H1 (cell line): ENCODE data around the gene C2orf81. TPM values are rescaled to one million over a fixed set of nuclear protein-coding genes. Genes with fewer than 3 reads are reported as not detected.

Experiments used
- CTCF ChIA-PET: fragments of 300-600 bp; sonication (Branson Sonifier 250); formaldehyde crosslinking; loops from one replicate; lab custom pipeline; 2021; ENCODE audit not compliant: partially characterized antibody; lab: Charles Lee
- POLR2A ChIA-PET: fragments of 300-600 bp; sonication (Branson Sonifier 250); formaldehyde crosslinking; loops from one replicate; lab custom pipeline; 2021; ENCODE audit warnings: inconsistent platforms; ENCODE audit not compliant: partially characterized antibody; lab: Charles Lee
- DNase-seq, 2 experiments: peaks; one replicate each; pipeline versions ENCODE4 v3.0.0 to v3.0.0-alpha.2; 2010 to 2022; ENCODE audit warnings: low spot score in 2 of 2, low read depth in 1 of 2, mixed read lengths in 1 of 2
- FAIRE-seq: peaks from 2 replicates; lab custom pipeline; 2011; peaks lifted over from hg19 to GRCh38; lab: Jason Lieb, UNC
- H2AFZ ChIP-seq: 2 replicates; pipeline ENCODE4 v1.8.1; 2012; ENCODE audit warnings: low read length, inconsistent platforms
- H2AK5ac ChIP-seq: 2 replicates; pipeline ENCODE4 v1.6.1; 2013; ENCODE audit warnings: low read depth, low read length
- H2BK120ac ChIP-seq: replicated peaks from 2 replicates; pipeline ENCODE3; 2013; ENCODE audit warnings: low read depth, low read length, inconsistent platforms
- H2BK12ac ChIP-seq: 2 replicates; pipeline ENCODE4 v1.6.1; 2013; ENCODE audit warnings: low read depth, low read length
- H2BK15ac ChIP-seq: 2 replicates; pipeline ENCODE4 v1.6.1; 2013; ENCODE audit warnings: low read length
- H2BK20ac ChIP-seq: 2 replicates; pipeline ENCODE4 v1.6.1; 2013; ENCODE audit warnings: low read length
- H2BK5ac ChIP-seq: 2 replicates; pipeline ENCODE4 v1.6.1; 2013; ENCODE audit warnings: low read depth, low read length
- H3K14ac ChIP-seq: 2 replicates; pipeline ENCODE4 v1.6.1; 2013; ENCODE audit warnings: inconsistent platforms; ENCODE audit not compliant: insufficient read length
- H3K18ac ChIP-seq: 2 replicates; pipeline ENCODE4 v1.6.1; 2013; ENCODE audit warnings: low read length; ENCODE audit errors: extremely low read depth
- H3K23ac ChIP-seq: 2 replicates; pipeline ENCODE4 v1.6.1; 2013; ENCODE audit warnings: inconsistent platforms; ENCODE audit not compliant: insufficient read length
- H3K23me2 ChIP-seq: 2 replicates; pipeline ENCODE4 v1.6.1; 2013; ENCODE audit warnings: low read depth, low read length
- H3K27ac ChIP-seq: 2 replicates; pipeline ENCODE4 v1.6.1; 2011; ENCODE audit warnings: low read depth, low read length, inconsistent platforms
- H3K27me3 ChIP-seq, 4 experiments: replicated peaks in 1 of 4; 1 replicate in 1 of 4; 2 replicates in 3 of 4; pipeline versions ENCODE4 v1.6.1 to v1.8.1; 2011 to 2013; ENCODE audit warnings: low read length in 3 of 4, mild to moderate bottlenecking in 3 of 4, inconsistent platforms in 2 of 4, mixed read lengths in 2 of 4, moderate library complexity in 1 of 4; ENCODE audit not compliant: control insufficient read depth in 3 of 4, insufficient read depth in 3 of 4; ENCODE audit errors: extremely low read depth in 1 of 4
- H3K36me3 ChIP-seq, 4 experiments: 2 replicates each; pipeline versions ENCODE4 v1.6.1 to v1.8.1; 2011 to 2013; ENCODE audit warnings: mild to moderate bottlenecking in 4 of 4, low read length in 3 of 4, moderate library complexity in 2 of 4, control low read depth in 1 of 4, inconsistent platforms in 1 of 4; ENCODE audit not compliant: insufficient read depth in 4 of 4, control insufficient read depth in 2 of 4
- H3K4ac ChIP-seq: replicated peaks from 2 replicates; pipeline ENCODE3; 2013; ENCODE audit warnings: low read length, low read depth, mixed read lengths, inconsistent platforms; ENCODE audit not compliant: insufficient read length
- H3K4me1 ChIP-seq, 4 experiments: replicated peaks in 1 of 4; 1 replicate in 1 of 4; 2 replicates in 3 of 4; pipeline versions ENCODE4 v1.6.1 to v1.8.1; 2011 to 2013; ENCODE audit warnings: low read length in 3 of 4, inconsistent platforms in 2 of 4, mixed read lengths in 1 of 4; ENCODE audit not compliant: insufficient read depth in 4 of 4, control insufficient read depth in 3 of 4
- H3K4me2 ChIP-seq, 2 experiments: 2 replicates each; pipeline versions ENCODE4 v1.6.1 to v1.8.1; 2011 to 2013; ENCODE audit warnings: low read depth in 2 of 2, low read length in 2 of 2, control low read depth in 1 of 2, inconsistent platforms in 1 of 2, mild to moderate bottlenecking in 1 of 2; ENCODE audit not compliant: insufficient read depth in 1 of 2
- H3K4me3 ChIP-seq, 4 experiments: fragments of 200-600, 300-600 bp in 1 of 4; sonication (generic), shearing (Covaris generic), sonication (Bioruptor Twin) in 1 of 4; 2 replicates each; pipeline versions ENCODE4 v1.5.1 to v1.8.1; 2011 to 2016; ENCODE audit warnings: low read length in 4 of 4, low read depth in 3 of 4, control low read depth in 2 of 4, inconsistent platforms in 2 of 4, mild to moderate bottlenecking in 2 of 4, mixed read lengths in 1 of 4, moderate library complexity in 1 of 4; ENCODE audit not compliant: insufficient read depth in 2 of 4; ENCODE audit errors: extremely low read depth in 1 of 4
- H3K56ac ChIP-seq: replicated peaks from 2 replicates; pipeline ENCODE3; 2013; ENCODE audit warnings: low read depth, mild to moderate bottlenecking, mixed read lengths, low read length, inconsistent platforms; ENCODE audit not compliant: insufficient read length
- H3K79me1 ChIP-seq: 2 replicates; pipeline ENCODE4 v1.6.1; 2013; ENCODE audit warnings: low read depth, low read length, control low read depth
- H3K79me2 ChIP-seq, 2 experiments: 2 replicates each; pipeline versions ENCODE4 v1.6.1 to v1.8.1; 2012 to 2013; ENCODE audit warnings: low read length in 2 of 2, mild to moderate bottlenecking in 2 of 2, inconsistent platforms in 1 of 2; ENCODE audit not compliant: insufficient read depth in 2 of 2, control insufficient read depth in 1 of 2
- H3K9ac ChIP-seq, 4 experiments: replicated peaks in 1 of 4; 1 replicate in 1 of 4; 2 replicates in 3 of 4; pipeline versions ENCODE4 v1.6.1 to v1.8.1; 2011 to 2013; ENCODE audit warnings: low read depth in 3 of 4, low read length in 3 of 4, control low read depth in 2 of 4, mild to moderate bottlenecking in 2 of 4, moderate library complexity in 2 of 4, inconsistent platforms in 1 of 4; ENCODE audit errors: extremely low read depth in 1 of 4
- H3K9me3 ChIP-seq, 2 experiments: 2 replicates each; pipeline versions ENCODE4 v1.6.1 to v1.8.1; 2012 to 2013; ENCODE audit warnings: mild to moderate bottlenecking in 2 of 2, moderate library complexity in 2 of 2, control low read depth in 1 of 2, inconsistent platforms in 1 of 2, low read depth in 1 of 2, low read length in 1 of 2, mixed read lengths in 1 of 2; ENCODE audit not compliant: insufficient read depth in 2 of 2
- H4K20me1 ChIP-seq, 2 experiments: replicated peaks in 1 of 2; 2 replicates each; pipeline versions ENCODE3 to v1.8.1; 2011 to 2013; ENCODE audit warnings: inconsistent platforms in 2 of 2, low read length in 2 of 2, mild to moderate bottlenecking in 1 of 2; ENCODE audit not compliant: insufficient read depth in 2 of 2, control insufficient read depth in 1 of 2
- H4K5ac ChIP-seq: 2 replicates; pipeline ENCODE4 v1.6.1; 2013; ENCODE audit warnings: low read length, low read depth, mixed read lengths, inconsistent platforms; ENCODE audit not compliant: insufficient read length
- H4K8ac ChIP-seq: 2 replicates; pipeline ENCODE4 v1.8.0; 2013; ENCODE audit warnings: mild to moderate bottlenecking, moderate library complexity, low read length, inconsistent platforms; ENCODE audit not compliant: insufficient read depth; ENCODE audit errors: extremely low read depth
- H4K91ac ChIP-seq: replicated peaks from 2 replicates; pipeline ENCODE3; 2013; ENCODE audit warnings: low read length, mixed read lengths, inconsistent platforms; ENCODE audit not compliant: insufficient read length
- CHD1 ChIP-seq: IDR thresholded peaks from 2 replicates; pipeline ENCODE4 v1.6.1; 2012; ENCODE audit warnings: low read depth, low read length, improper control_type of control experiment
- CTBP2 ChIP-seq: IDR thresholded peaks from 2 replicates; pipeline ENCODE4 v1.7.0; 2011; ENCODE audit warnings: borderline replicate concordance, mild to moderate bottlenecking, moderate library complexity, mixed read lengths, low read length; ENCODE audit not compliant: insufficient read depth, insufficient read length
- EGR1 ChIP-seq: IDR thresholded peaks from 2 replicates; pipeline ENCODE4 v1.6.1; 2011; ENCODE audit warnings: low read depth, low read length, borderline replicate concordance
- JUND ChIP-seq: IDR thresholded peaks from 2 replicates; pipeline ENCODE4 v1.6.1; 2011; ENCODE audit warnings: mild to moderate bottlenecking, improper control_type of control experiment, low read length
- KDM1A ChIP-seq: fragments of 200-600, 300-600 bp; sonication (generic); IDR thresholded peaks from 2 replicates; pipeline ENCODE4 v1.7.1; 2016; ENCODE audit warnings: mild to moderate bottlenecking, low read length, borderline replicate concordance
- KDM5A ChIP-seq: fragments of 200-600 bp; IDR thresholded peaks from 2 replicates; pipeline ENCODE4 v1.7.1; 2012; ENCODE audit warnings: mild to moderate bottlenecking, low read length, inconsistent platforms, mixed read lengths
- RAD21 ChIP-seq, 2 experiments: IDR thresholded peaks in 1 of 2; conservative IDR thresholded peaks in 1 of 2; 2 replicates each; pipeline ENCODE4 v1.6.1; 2011; ENCODE audit warnings: low read depth in 2 of 2, low read length in 2 of 2, improper control_type of control experiment in 1 of 2, inconsistent platforms in 1 of 2, mild to moderate bottlenecking in 1 of 2, moderate library complexity in 1 of 2
- SIRT6 ChIP-seq: IDR thresholded peaks from one replicate; pipeline ENCODE4 v1.7.1; 2012; ENCODE audit warnings: low read length, inconsistent platforms
- SP1 ChIP-seq: IDR thresholded peaks from 2 replicates; pipeline ENCODE4 v1.6.1; 2011; ENCODE audit warnings: low read depth, low read length
- SUZ12 ChIP-seq: fragments of 200-600 bp; sonication (generic); IDR thresholded peaks from 2 replicates; pipeline ENCODE4 v1.6.1; 2012; ENCODE audit warnings: mild to moderate bottlenecking, inconsistent platforms, low read length, moderate library complexity, mixed read lengths
- TEAD4 ChIP-seq: IDR thresholded peaks from 2 replicates; pipeline ENCODE4 v1.6.1; 2012; ENCODE audit warnings: low read depth, low read length, inconsistent platforms, mixed read lengths
- WGBS, 2 experiments: shearing (Covaris generic) in 1 of 2; methylation state at CpG; one replicate each; pipeline versions ENCODE4 v1.1.6 to v1.1.7; 2013 to 2015; ENCODE audit warnings: low lambda C conversion rate in 2 of 2, mixed read lengths in 2 of 2, inconsistent platforms in 1 of 2, low coverage in 1 of 2, missing lambda C conversion rate in 1 of 2; ENCODE audit not compliant: insufficient replicate concordance in 2 of 2, insufficient coverage in 1 of 2, insufficient read length in 1 of 2; ENCODE audit errors: extremely low coverage in 1 of 2, missing lambda C conversion rate in 1 of 2; 5-methylcytosine and 5-hydroxymethylcytosine counted together
- polyA plus RNA-seq, 7 experiments: library from polyadenylated mRNA; depleted of rRNA in 3 of 7; stranded (reverse) in 5 of 7; unstranded in 2 of 7; fragments of >200 nt in 5 of 7; fragments of 200-250 nt in 2 of 7; gene quantifications; 1 replicate in 5 of 7; 2 replicates in 1 of 7; 4 replicates in 1 of 7; pipeline versions ENCODE4 v1.2.1 to v1.2.3, GENCODE V29; 2011 to 2013; ENCODE audit warnings: missing spikeins in 2 of 7, mixed read lengths in 2 of 7
- total RNA-seq: library from RNA; stranded (reverse); fragmentation: NEBNext Ultra II Directional; extraction: Animal tissue kit (Norgen Biotek cat#: 25700); gene quantifications from 2 replicates; pipeline ENCODE4 v1.2.1, GENCODE V29; 2021

Gene C2orf81
- total and polyA plus RNA-seq, 2 of the 8 experiments (the other 6 are each of a cell fraction or from before 2014, with no cell fraction given): 1.6 to 3.3 TPM

DNA sequence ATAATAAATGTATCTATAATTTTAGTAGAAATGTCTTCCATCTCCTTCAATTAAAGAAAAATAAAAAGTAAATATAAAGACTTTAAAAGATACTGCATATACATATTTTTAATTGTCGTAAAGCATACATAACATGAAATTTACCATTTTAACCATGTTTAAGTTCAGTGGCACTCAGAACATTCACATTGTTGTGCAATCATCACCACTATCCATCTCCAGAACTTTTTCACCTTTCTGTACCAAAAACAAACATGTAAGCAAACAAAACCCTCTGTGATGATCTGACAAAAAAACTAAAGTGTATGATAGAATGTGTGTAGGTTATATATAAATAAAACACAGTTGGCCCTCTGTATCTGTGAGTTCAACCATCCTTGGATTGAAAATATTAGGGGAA, 27.9 kb downstream of the C2orf81 start:
- Histone ChIP-seq H2AK5ac (no peak overlapping the region), H3K9me3 (no peaks in the 10 kb centered on the region), H2BK20ac (no peak overlapping the region), H3K4me2 (no peak overlapping the region), H3K4me1 (peaks cover 0 to 3% (median 0%) of the 10 kb centered on the region in 4 experiments; a peak in 4 of 7 replicates), H3K27me3 (no peaks in the 10 kb centered on the region), H4K20me1 (peaks cover 6 to 9% of the 10 kb centered on the region in 2 experiments), H4K91ac (no peak overlapping the region), H2BK12ac (no peak overlapping the region), H3K27ac (no peak overlapping the region), H3K56ac (no peak overlapping the region), H3K4me3 (no peak overlapping the region), H4K5ac (no peak overlapping the region), H2AFZ (no peak overlapping the region), H3K14ac (no peak overlapping the region), H3K79me2 (peaks cover 15 to 28% of the 10 kb centered on the region in 2 experiments), H3K18ac (no peak overlapping the region), H2BK120ac (no peak overlapping the region), H4K8ac (no peak overlapping the region), H3K4ac (no peak overlapping the region), H3K79me1 (peaks cover 5% of the 10 kb centered on the region; the same call in 1 of the 2 replicates), H3K23me2 (peaks cover 6% of the 10 kb centered on the region), H3K9ac (no peak overlapping the region), H2BK15ac (no peak overlapping the region), H2BK5ac (no peak overlapping the region), H3K36me3 (no peaks in the 10 kb centered on the region), H3K23ac (no peak overlapping the region)
- ChIA-PET POLR2A (no interaction called here), CTCF (no interaction called here)
- no peak for DNase-seq
- no peak for FAIRE-seq
- no peak for TF ChIP-seq SIRT6
- no peak for TF ChIP-seq KDM5A
- TF ChIP-seq SP1: no peak
- no peak for TF ChIP-seq JUND
- no peak for TF ChIP-seq CTBP2
- TF ChIP-seq EGR1: no peak
- TF ChIP-seq SUZ12: no peak
- TF ChIP-seq RAD21 (IDR thresholded peaks at IDR 0.05 in 1 of 2, conservative IDR thresholded peaks at IDR 0.05 in 1 of 2; ENCODE audit: low read depth in 2 of 2, low read length in 2 of 2): no peak
- TF ChIP-seq CHD1: no peak
- no peak for TF ChIP-seq TEAD4
- no peak for TF ChIP-seq KDM1A
- WGBS, 2 experiments: 90% methylated on average over 1 of the region's 1 CpG; no CpG with 5 or more reads in 1 of the 2 experiments
